Activated CD4-positive, alpha-beta T cell treated with anti-CD3 and anti-CD28 coated beads, Interleukin-10, Interleukin-2, amounts not matched to agents 100 ng/mL and 50 ng/mL, durations not matched to agents 16 hours and 8 hours (primary cell): ENCODE data around the gene CIB4.
"Not testable (repeated sequence)": the region's sequence is repeated elsewhere in the genome, so short reads cannot be mapped to it uniquely, and the experiment has no call there.

Source experiments
- DNase-seq: peaks from one replicate; pipeline ENCODE4 v3.0.0-alpha.2; 2020

Gene CIB4

GRCh38 chr2:26665296-26665695 is 24.1 kb upstream of the CIB4 start:
- DNase-seq, result not testable (repeated sequence)

GRCh38 chr2:26660363-26660962 is 19.3 kb upstream of the CIB4 start:
- DNase-seq, result no peak

- DNase-seq, result no peak
Observed at GRCh38 chr2:26658691-26659346, 17.7 kb upstream of the CIB4 start.

- no peak for DNase-seq
Observed at GRCh38 chr2:26657265-26657664, 16.1 kb upstream of the CIB4 start.

DNA sequence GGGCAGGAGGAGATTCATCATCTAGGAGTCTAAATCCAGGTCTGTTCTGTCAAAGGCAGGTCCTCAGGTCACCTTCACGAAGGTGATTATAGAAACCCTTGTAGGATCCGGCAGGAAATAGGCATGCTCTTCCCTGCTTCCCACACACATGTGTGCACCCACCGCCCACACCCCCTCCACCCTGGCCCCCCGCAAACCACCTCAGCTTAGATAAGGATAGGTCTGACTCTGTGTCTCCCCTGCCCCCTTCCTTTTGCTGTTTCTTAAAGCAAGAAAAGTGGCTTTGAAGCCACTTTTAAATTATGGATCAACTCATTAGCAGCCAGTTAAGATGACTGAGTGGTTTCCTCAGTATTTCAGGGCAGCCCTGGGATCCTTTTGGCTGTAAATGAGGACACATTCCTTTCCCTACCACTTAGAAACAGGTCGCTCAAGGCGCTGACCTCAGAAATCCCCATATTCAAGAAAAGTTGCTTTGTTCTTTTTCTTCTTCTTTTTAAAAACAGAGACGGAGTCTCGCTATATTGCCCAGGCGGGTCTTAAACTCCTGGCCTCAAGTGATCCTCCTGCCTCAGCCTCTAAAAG is 14.5 kb upstream of the CIB4 start:
- no peak for DNase-seq

DNA sequence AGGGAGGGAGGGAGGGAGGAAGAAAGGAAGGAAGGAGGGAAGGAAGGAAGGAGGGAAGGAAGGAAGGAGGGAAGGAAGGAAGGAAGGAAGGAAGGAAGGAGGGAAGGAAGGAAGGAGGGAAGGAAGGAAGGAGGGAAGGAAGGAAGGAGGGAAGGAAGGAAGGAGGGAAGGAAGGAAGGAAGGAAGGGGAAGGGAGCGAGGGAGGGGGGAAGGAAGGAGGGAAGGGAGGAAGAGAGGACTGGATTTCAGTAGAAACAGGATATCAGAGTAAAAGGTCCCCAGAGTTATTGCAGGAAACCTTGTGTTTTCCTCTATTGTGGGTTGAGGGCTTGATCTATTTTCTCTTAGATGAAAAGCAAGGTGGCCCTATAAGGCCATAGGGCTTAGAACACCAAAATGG is 14.0 kb upstream of the CIB4 start:
- not testable (repeated sequence) for DNase-seq

DNA sequence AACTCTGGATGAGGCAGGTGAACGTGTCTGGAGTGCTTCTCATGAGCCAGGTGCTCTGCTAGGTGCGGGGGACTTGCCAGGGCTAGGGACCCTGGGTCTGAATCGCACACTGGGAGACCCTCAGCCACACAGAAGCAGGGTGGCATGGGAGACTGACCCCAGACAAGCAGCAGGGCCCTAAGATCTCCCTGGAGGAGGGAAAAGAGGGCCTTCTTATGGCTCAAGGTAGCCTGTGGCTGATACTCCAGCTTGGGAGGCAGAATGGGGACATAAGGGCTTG is 12.8 kb upstream of the CIB4 start:
- no peak for DNase-seq

DNA sequence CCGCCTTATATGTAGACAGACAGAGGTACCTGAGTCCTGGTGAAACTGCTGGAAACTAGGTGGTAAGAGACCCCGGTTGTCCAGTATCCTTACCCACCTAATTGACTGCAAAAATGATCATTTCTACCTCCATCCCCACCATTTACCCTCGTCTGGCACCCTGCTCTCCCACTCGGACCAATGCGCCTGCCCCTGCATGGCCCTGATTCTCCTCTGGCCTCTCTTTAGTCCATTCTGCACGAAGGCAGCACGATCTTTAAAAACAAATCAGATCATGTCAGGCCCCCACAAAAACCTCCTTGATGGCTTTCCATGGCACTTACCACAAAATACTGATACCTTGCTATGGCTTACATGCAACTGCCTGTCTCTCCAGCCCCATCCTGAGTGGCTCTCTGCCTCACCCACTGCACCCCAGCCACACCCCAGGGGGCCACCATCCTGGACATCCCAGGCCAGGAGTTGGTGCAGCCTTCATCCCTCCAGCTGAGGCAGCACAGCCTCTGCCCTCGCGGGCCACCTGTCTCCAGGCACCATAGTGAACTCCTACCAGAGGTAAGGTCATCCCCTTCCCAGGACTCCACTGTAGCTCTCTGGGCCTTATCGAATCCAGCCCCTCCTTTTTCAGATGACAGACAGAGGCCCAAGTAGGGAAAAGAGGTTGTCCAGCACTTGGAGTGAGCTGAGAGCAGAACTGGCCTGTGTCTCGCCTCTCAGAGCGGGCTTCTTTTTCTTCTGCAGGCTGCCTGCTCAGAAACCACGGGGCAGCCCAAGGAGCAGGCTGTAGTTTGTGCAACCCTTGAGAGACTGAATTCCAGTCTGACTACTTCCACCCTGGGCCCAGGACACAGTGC is 12.3 kb upstream of the CIB4 start:
- no peak for DNase-seq

GRCh38 chr2:26652361-26653041 is 11.3 kb upstream of the CIB4 start:
- no peak for DNase-seq

- no peak for DNase-seq
Observed at GRCh38 chr2:26651799-26652198, 10.6 kb upstream of the CIB4 start.

- no peak for DNase-seq
Observed at GRCh38 chr2:26651470-26651771, 10.3 kb upstream of the CIB4 start.

DNA sequence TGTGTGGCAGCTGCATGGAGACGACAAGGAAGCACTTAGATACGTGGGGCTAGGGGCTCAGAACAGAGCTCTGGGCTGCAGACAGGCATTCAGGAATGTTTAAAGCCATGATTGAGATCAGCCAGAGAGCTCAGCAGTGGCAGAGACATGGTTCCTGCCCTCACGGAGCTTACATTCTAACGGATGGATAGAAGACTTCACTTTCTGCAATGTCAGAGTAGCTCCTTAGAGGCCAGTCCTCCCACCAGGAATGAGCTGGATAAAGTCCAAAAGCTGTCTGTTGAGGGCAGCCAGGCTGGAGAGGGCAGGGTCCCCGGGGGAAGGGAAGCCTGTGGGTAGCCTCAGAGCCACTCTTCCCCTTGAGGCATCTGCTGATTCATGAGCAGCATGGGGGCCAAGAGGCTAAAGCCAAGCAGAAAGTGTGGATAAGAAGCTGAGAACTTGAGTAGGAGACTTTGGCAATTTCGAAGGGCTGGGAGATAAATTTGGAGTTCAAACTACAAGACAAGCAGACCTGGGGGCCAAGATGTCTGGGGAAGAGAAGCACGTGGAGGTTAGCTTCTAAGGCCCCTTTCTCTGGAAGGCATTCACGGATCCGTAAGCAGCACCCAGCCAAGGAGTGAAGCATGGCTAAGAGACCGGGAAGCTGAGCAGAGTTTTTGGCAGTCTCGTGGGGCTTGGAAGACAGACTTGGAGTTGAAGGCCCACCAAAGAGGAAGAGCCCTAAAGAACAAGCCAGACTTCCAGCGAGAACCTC is 9.7 kb upstream of the CIB4 start:
- DNase-seq, result no peak

GRCh38 chr2:26649992-26650712 is 9.0 kb upstream of the CIB4 start:
- DNase-seq, result no peak

GRCh38 chr2:26649322-26649721 is 8.2 kb upstream of the CIB4 start:
- no peak for DNase-seq

DNA sequence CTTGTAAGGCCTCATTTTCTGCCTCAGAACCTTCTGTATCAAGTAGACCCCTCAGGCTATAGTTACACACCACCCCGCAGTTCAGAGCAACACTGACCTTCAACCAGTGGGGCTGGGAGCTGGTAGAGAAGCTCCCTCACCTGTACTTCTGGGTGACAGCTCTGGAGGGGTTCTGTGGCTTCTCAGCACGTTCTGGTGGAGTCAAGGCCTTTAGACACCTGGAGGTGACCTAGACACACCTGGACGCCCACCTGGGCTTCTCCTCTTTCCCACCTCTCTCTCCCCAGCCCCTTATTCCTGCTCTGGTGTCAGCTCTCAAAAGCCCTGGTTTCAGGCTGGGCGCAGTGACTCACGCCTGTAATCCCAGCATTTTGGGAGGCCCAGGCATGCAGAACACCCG is 7.3 kb upstream of the CIB4 start:
- no peak for DNase-seq

DNA sequence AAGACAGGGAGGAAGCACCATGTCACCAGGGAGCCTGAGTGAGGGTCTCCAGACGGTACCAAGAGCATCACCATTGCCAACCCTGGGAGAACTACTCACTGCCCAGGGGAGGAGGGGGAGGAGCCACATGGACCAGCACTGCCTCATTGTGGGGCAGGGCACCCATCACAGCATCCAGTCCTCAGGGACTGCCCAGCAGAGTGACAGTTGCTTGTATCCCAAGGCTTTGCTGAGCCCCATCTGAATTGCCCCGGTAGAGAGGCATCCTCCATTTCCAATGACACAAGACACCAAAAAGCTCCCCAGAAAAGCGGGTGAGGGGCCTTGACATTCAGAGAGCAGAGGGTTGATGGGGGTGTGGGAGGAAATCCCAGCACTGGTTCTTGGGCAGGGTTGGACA is 6.8 kb upstream of the CIB4 start:
- DNase-seq, result no peak

DNA sequence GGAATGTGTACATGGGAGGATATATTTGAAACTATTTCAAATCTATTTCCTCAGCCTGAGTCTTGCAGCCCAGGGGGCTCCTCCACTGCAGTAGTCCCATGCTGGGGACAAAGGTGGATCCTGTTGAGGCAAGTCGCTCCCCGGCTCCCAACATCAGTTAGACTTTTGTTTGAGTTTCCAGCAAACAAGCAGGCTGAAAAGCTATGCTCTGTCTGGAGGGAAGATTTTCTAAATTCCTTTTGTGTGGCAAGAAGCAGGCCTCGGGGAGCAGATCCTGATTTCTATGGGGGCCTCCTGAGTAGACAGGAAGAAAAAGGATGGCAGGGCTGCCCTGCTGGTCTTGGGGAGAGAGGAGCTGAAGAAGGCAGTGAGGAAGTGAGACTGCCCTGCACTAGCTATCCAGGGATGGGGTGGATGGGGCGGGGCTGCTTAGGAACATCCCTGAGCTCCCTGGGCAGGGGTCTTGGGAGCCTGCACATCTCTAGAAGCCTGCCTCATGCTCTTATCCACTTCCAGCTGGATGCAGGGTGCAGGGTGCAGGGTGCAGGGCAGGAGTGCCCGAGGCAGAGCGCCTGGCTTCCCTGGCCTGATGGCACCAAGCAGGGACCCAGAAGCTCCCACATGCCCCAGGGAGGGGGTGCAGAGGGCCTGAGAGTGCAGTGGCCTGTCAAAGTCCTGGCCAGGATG is 6.0 kb upstream of the CIB4 start:
- DNase-seq, result no peak

- DNase-seq, result no peak
Observed at GRCh38 chr2:26645762-26646161, 4.6 kb upstream of the CIB4 start.

DNA sequence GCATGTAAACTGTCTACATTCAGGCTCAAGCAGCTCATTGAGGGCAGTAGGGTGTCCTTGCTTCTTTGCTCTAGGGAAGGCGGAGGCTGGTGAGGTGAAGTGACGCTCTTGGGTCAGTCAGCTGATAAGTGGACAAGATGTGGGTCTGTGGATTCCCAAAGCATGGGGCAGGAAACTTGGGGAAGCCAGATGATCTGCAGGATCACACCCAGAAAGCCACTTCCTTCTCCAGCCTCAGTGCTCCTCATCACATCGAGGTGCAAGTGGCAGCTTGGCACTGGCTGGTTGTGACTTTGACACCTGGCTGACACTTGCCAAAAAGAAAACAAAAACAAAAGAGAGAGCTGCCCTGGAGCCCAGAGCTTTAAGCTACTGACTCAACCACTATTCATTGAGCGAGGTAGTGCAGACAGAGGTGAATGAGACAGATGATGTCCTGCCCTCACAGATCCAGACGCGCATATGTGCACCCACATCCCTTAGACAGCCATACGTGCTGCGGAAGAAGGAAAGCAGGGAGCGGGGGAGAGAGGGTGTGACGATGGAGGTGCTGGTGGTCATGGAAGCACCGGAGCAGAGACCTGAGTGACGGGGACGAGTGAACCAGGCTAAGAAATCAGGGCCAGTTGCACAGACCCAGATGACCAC is 3.1 kb upstream of the CIB4 start:
- DNase-seq, result no peak

- no peak for DNase-seq
Observed at GRCh38 chr2:26642429-26642828, 1.3 kb upstream of the CIB4 start.

DNA sequence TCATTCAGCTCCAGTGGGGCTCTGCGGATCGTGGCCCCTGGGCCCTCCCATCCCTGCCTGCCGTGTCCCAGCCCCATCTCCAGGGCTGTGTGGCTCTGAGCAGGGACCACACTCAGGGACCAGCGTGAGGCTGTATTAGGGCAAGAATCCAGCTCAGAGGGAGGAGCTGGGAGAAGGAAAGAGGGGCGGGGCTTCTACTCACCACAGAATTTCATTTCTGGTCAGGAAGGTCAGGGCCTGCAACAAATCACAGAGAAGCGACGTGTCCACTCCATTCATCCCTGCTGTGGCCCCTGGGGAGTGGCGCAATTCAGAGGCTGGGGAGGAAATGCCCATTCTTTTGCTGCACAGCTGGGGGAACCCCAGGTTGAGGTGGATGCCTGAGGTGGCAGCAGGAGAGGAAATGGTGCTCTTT is 828 bp downstream of the CIB4 start:
- DNase-seq, result peak; percentile 5
